GM11168 (cell line): ENCODE data around the gene SGMS2.

Experiments used
- in situ Hi-C: fragments of 300-500 bp; cut with MboI; formaldehyde crosslinking; loops from one replicate; pipeline ENCODE4 v1.12.0; 2022; ENCODE audit warnings: low sequenced_read_pairs; ENCODE audit not compliant: unreplicated experiment

The SGMS2 gene

GRCh38 chr4:107862658-107863057 lies 37.9 kb downstream of the SGMS2 start:
- in situ Hi-C loops: no loop called here

DNA sequence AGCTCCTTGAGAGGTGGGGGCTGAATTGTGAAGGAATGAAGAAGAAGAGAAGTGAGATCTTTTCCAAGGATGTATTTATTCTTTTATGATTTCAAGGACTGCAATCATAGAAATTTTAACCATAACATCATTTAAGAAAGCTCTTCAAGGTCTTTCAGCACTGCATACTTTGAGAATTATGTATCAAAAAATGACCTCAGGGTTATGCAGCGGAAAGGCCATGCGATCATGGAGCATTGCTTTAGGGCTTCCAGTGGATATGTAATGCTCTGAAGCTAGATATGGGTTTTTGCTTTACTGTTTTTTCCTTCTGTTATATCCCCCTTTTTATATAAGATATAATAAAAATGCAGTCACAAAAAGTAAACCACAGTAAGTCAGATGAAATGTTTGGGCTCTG lies 38.7 kb downstream of the SGMS2 start:
- in situ Hi-C loops: no loop called here

GRCh38 chr4:107863850-107864371 lies 39.2 kb downstream of the SGMS2 start:
- in situ Hi-C loops: no loop called here

GRCh38 chr4:107866726-107867125 lies 42.0 kb downstream of the SGMS2 start:
- in situ Hi-C loops: no loop called here

DNA sequence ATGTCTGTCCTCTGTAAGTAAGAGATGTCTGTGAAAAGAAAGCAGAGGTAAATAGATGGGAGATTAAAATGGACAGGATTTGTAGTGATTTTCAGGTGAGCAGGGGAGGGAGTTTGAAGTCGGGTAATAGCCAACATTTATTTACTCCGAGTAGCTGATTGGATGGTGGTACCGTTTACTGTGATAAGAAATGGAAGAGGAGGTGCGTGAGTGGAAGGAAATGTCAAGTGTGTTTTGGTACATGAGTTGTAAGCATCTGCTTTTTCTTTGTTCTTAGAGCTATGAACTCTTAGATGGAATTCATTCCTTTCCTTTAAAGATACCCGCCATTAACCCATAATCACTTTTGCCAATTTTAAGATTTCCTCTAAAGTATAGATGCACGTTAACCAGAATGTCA lies 45.5 kb downstream of the SGMS2 start:
- in situ Hi-C loops: no loop called here

DNA sequence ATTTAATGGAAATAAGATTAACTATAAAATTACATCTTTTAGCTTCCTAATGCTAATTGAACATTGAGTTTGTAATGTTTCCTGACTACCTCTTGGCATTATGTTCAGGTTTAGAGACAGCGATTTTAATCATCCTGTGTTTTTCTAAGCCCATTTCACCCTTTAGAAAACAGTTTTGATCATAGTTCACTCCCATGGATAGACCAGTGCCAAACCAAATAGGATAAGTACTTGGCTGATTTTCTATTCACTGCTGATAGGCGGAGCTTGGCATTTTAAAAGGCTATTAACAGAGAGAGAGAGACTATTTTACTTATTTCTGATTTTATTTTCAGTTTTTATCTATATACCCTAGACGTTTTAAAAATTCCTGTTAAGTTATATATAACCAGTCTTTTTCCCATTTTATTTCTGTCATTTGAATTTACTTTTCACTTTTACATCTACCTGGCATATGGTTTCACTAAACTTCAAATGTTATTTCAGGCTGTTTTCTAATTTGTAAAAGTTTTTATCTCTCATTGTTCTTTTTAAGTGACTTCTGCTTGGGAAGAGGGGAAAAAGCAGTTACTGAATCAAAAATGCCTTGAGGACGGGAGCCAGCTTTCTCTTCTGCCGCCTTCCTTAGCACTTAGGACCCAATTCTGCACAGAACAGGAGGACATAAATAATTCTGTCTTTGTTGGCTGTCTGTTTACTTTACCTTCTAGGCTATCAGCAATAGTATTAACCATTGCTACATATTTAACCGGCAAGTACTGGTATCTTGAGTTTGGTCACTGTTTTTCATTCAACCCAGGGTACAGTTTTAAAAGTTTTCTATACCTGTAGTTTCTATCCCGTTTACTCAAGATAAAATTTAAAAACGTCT lies 46.4 kb downstream of the SGMS2 start:
- in situ Hi-C loops: no loop called here

GRCh38 chr4:107874024-107874423 lies 49.3 kb downstream of the SGMS2 start:
- in situ Hi-C loops: no loop called here

DNA sequence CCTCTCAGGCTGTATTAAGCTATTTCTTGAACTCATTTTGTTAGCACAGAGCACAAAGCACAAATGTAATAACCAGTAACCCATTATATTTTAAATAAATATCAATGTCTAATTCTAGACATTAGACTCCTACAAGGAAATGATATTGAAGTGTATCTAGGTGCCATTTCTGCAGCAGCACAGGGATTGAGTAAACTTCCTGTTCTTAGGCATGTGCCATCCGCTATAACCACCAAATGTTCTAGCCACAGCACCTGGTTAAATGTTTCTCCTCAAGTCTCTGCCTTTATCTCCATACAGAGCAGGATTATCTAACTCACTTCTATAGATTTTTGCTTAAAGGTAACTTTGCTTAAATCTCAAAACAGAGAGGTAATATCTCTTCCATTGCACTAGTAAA lies 51.4 kb downstream of the SGMS2 start:
- in situ Hi-C loops: no loop called here

GRCh38 chr4:107877361-107877760 lies 52.6 kb downstream of the SGMS2 start:
- in situ Hi-C loops: no loop called here

DNA sequence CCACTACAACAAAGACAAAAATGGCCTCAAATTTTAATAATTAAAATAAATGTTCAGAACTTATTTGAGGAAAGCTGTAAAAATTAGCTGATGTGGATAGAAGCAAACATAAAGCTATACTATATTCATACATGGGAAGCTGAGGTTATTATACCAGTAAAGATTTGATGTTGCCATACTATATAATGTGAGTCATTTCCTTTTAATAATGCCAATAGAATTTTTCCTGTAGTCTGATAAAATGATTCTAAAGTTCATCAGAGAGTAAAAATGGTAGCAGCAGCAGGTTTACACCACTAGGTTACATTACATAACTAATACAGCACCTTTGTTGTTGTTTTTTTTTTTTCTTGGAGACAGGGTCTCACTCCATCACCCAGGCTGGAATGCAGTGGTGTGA lies 61.1 kb downstream of the SGMS2 start:
- in situ Hi-C loops: no loop called here

- in situ Hi-C loops: no loop called here
These were observed 63.5 kb downstream of the SGMS2 start for GRCh38 chr4:107888237-107888636.

GRCh38 chr4:107890779-107891178 lies 66.0 kb downstream of the SGMS2 start:
- in situ Hi-C loops: no loop called here

DNA sequence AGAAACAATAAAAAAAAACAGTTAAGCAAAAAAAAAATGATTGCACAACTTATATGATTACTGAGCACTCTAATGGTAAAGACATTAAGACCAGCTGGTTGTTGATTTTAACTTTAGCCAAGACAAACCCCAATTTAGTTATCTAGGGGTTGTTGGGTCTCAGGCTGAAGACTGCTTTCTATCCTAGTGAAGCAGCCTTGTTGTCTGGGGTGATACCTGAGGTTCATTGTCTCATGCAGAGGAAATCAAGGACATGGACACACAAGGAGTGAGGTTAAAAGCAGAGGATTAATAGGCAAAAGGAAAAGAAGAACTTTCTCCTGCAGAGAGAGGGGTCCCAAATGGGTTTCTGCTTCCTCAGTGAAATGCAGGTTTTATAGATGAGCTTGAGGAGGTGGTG lies 66.6 kb downstream of the SGMS2 start:
- in situ Hi-C loops: no loop called here

DNA sequence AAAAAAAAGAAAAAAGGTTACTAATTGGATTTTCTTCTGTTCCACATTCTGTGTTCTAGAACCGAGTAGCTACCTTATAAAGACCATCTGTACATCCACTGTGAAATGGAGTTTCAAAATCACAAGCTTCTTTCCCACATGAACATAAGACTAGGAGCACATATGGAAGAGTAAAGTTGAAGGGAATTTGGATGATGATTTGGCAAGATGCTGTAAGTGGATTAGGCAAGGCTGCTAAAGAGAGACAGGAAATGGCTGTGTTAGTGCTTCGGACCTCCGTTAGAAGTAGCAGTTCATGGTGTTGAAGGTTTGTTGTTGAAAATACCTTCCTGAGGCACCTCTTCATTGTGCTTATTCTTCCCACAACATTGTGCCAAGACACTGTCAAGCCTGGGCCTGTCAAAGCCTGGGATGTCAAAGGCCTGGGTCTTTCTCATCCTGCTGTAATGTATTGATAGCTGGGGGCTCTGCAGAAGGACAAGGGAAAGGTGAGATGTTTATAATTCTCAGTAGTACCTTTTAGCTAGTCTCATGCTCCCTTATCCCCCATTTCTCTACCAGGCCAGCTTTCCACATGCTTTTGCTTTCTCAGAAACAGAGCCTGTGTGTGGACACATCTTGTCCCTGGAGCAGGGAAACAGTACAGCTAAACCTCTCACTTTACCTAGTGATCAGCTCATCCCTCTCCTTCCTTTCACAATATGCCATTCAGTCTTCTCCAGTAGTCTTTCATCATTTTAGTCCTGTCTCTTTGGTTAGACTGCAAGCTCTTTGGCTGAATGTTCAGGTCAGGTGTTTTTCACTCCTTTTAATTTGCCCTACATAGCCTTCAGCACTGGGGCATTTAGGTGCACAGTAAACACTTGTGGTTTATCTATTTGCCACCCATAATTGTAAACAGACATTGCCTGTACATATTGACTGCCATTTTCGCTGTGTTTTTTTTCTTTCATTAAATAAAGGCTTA lies 68.7 kb downstream of the SGMS2 start:
- in situ Hi-C loops: no loop called here

- in situ Hi-C loops: no loop called here
These were observed 69.4 kb downstream of the SGMS2 start for GRCh38 chr4:107894138-107894603.

GRCh38 chr4:107896158-107896645 lies 71.5 kb downstream of the SGMS2 start:
- in situ Hi-C loops: no loop called here

DNA sequence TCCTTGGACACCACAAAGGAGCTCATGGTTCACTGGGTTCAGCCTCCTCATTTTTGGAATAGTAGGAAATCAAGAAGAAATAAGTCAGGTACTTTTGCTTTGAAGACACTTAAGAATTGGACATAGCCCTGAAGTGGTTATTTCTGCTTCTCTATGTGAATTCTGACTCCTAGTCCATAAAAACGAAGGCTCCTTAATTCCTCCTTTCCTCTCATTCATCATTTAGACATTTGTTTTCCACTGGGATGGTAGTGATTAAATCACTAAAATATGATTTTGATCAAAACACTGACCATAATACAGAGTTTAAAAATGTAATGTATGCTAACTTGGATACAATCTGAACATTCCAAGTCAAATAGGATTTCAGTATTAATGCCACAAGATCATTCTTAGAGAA lies 71.9 kb downstream of the SGMS2 start:
- in situ Hi-C loops: no loop called here

DNA sequence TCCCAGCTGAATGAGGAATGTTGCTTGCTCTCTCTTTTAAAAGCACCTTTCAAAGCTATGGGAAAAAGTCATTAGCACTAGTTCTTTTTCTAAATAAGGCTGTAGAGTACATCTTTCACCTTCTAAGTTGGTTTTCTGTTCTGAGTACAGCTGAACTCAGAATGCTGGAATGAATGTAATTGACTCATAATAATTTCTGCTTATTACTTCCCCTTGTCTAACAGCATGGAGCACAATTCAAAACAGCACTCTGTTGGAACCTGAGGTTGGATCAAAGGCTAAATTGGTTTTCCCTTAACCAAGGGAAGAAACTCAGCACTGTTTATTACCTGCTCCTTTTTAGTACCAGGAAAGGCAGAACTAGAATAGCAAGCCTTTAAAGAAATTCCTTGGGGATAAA lies 73.1 kb downstream of the SGMS2 start:
- in situ Hi-C loops: no loop called here

- in situ Hi-C loops: no loop called here
These were observed 75.3 kb downstream of the SGMS2 start for GRCh38 chr4:107900067-107900466.

GRCh38 chr4:107900508-107900907 lies 75.8 kb downstream of the SGMS2 start:
- in situ Hi-C loops: no loop called here
